Vagina (tissue), 2 donors: ENCODE measurements around the gene PPP1R14B. TPM values are rescaled to one million over a fixed set of nuclear protein-coding genes. Genes with fewer than 3 reads are reported as not detected.

Experiments used
- DNase-seq, 2 donors: peaks; one replicate each; pipeline ENCODE4 v3.0.0-alpha.2; 2017; ENCODE audit errors: extremely low spot score in 2 of 2
- H3K27ac ChIP-seq: fragments of 200-600 bp; sonication (generic); one replicate; pipeline ENCODE4 v1.5.1; 2019
- H3K27me3 ChIP-seq: fragments of 200-600 bp; sonication (generic); one replicate; pipeline ENCODE4 v1.5.1; 2019
- H3K36me3 ChIP-seq, 2 donors: fragments of 200-600 bp; sonication (generic); one replicate each; pipeline ENCODE4 v1.5.1; 2017 to 2019
- H3K4me1 ChIP-seq: fragments of 200-600 bp; sonication (generic); one replicate; pipeline ENCODE4 v1.5.1; 2019
- H3K4me3 ChIP-seq, 2 donors: fragments of 200-600 bp; sonication (generic); 1 replicate in 1 of 2; 2 replicates in 1 of 2; pipeline ENCODE4 v1.5.1; 2016 to 2019
- H3K9me3 ChIP-seq: fragments of 200-600 bp; sonication (generic); one replicate; pipeline ENCODE4 v1.5.1; 2019
- POLR2A ChIP-seq, 2 donors: fragments of 450-650 bp; IDR thresholded peaks; one replicate each; pipeline ENCODE4 v1.6.1; 2017; ENCODE audit warnings: antibody characterized with exemption in 2 of 2, mild to moderate bottlenecking in 2 of 2, moderate library complexity in 2 of 2
- POLR2AphosphoS5 ChIP-seq, 2 donors: sonication (generic); formaldehyde crosslinking; IDR thresholded peaks; one replicate each; pipeline ENCODE4 v1.9.0; 2017; ENCODE audit warnings: antibody characterized with exemption in 2 of 2, mild to moderate bottlenecking in 2 of 2, low read depth in 1 of 2; ENCODE audit not compliant: insufficient read depth in 1 of 2
- intact Hi-C: fragments of 100-400 bp; cut with DNase I; formaldehyde crosslinking; loops from one replicate; pipeline ENCODE4 v1.15.1; 2023
- total RNA-seq: library from RNA; depleted of rRNA; stranded (reverse); fragments of >200 nt; gene quantifications from one replicate; pipeline ENCODE4 v1.2.3, GENCODE V29; 2016
- TF ChIP-seq, protein P1 (sequence below), 3 experiments: fragments of 450-650 bp in 2 of 3; fragments of 200-600 bp in 1 of 3; sonication (generic) in 1 of 3; IDR thresholded peaks; one replicate each; pipeline ENCODE4 v1.5.1; 2017 to 2019; ENCODE audit warnings: antibody characterized with exemption in 3 of 3, mild to moderate bottlenecking in 2 of 3, moderate library complexity in 2 of 3

Gene PPP1R14B
- total RNA-seq, 1 donor from 2014 or later = 85.2 TPM

DNA sequence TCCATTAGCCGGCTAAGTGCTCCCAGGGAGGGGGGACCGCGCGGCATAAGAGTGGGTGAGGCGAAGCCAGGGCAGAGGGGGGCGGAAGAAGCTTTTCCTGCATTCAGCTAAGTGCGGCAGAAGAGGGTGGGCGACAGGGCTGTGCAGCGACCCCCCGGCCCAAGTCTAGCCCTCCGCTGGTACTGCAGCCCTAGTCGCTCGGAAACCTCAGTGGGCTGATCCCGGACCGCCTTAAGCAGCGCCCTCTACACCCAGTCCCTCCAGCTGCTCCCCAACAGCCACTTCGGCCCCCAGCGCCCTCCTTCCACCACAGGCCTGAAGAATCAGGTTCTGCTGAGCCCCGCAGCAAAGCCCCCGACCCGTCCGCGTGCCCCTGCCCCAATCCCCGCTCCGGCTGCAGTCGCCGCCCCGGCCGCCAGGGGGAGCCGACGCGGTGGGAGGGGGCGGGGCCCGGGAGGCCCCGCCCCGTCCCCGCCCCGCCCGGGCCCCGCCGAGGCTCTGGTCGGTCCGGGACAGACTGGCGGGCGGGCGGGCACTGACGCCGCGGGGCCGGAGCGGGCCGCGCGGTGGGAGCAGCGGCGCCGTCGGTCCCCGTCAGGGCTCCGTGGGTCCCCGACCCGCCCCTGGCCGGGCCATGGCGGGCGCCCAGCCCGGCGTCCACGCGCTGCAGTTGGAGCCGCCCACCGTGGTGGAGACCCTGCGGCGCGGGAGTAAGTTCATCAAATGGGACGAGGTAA lies 4.4 kb upstream of the PPP1R14B start, which contains the start of gene PLCB3:
Gene PLCB3, plus strand, starts transcription at position 515 of the 737 bp plus-strand sequence. Its CDS starts 120 bp downstream, at position 635.
- H3K27me3 ChIP-seq = no peaks in the 10 kb centered on the region
- intact Hi-C loops = no loop called here
- TF ChIP-seq, protein P1, sequence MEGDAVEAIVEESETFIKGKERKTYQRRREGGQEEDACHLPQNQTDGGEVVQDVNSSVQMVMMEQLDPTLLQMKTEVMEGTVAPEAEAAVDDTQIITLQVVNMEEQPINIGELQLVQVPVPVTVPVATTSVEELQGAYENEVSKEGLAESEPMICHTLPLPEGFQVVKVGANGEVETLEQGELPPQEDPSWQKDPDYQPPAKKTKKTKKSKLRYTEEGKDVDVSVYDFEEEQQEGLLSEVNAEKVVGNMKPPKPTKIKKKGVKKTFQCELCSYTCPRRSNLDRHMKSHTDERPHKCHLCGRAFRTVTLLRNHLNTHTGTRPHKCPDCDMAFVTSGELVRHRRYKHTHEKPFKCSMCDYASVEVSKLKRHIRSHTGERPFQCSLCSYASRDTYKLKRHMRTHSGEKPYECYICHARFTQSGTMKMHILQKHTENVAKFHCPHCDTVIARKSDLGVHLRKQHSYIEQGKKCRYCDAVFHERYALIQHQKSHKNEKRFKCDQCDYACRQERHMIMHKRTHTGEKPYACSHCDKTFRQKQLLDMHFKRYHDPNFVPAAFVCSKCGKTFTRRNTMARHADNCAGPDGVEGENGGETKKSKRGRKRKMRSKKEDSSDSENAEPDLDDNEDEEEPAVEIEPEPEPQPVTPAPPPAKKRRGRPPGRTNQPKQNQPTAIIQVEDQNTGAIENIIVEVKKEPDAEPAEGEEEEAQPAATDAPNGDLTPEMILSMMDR (IDR thresholded peaks at IDR 0.05) = peak; percentile 30 to 87 (median 77)
- no peak for TF ChIP-seq POLR2AphosphoS5 (IDR thresholded peaks at IDR 0.05; ENCODE audit: insufficient read depth in 1 of 2, low read depth in 1 of 2)
- peak in 1 of 2 donors; percentile 71 for TF ChIP-seq POLR2A (IDR thresholded peaks at IDR 0.05)
- no peaks in the 10 kb centered on the region for H3K9me3 ChIP-seq
- peaks cover 35% of the 10 kb centered on the region for H3K4me1 ChIP-seq
- H3K36me3 ChIP-seq = peaks cover 0 to 17% of the 10 kb centered on the region in 2 donors
- H3K4me3 ChIP-seq = peak within 1 kb of the TSS; percentile 85 to 88
- no peak for DNase-seq
- peak within 1 kb of the TSS; percentile 78 for H3K27ac ChIP-seq

DNA sequence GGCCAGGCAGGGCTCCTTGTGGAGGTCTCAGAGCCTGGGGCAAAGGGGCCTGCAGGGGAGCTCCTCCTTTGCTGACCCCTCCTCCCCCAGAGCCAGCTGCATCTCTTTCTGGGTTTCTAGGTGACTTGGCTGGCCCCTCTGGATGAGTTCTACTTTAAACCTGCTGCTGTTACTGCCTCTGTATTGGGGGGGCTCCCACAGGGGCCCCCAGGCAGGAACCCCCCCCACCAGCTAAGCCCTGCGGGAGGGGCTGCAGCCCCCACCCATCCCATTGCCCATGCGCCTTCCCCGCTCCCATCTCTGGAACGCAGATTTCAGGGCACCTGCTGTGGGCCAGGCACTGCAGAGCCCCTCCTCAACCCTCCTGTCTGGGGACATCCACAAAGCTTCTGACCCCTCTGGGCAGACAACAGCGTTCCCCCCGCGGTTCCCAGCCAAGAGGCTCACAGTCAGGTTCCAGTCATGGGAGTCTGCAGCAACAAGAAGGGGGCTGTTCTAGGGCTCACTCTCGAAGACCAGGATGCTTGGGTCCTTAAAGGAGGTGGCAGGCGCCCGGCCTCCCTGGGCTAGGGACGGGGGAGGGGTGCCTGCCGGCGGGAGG lies 3.8 kb upstream of the PPP1R14B start:
- H3K36me3 ChIP-seq = peaks cover 0 to 13% of the 10 kb centered on the region in 2 donors
- TF ChIP-seq POLR2AphosphoS5 (IDR thresholded peaks at IDR 0.05; ENCODE audit: insufficient read depth in 1 of 2, low read depth in 1 of 2) = no peak
- TF ChIP-seq, protein P1 (IDR thresholded peaks at IDR 0.05) = no peak
- TF ChIP-seq POLR2A (IDR thresholded peaks at IDR 0.05) = no peak
- peak overlapping the region; percentile 73 for H3K27ac ChIP-seq
- H3K4me1 ChIP-seq = peaks cover 40% of the 10 kb centered on the region
- peak overlapping the region; percentile 85 to 88 for H3K4me3 ChIP-seq
- intact Hi-C loops = no loop called here
- no peaks in the 10 kb centered on the region for H3K27me3 ChIP-seq
- no peaks in the 10 kb centered on the region for H3K9me3 ChIP-seq
- DNase-seq = no peak

DNA sequence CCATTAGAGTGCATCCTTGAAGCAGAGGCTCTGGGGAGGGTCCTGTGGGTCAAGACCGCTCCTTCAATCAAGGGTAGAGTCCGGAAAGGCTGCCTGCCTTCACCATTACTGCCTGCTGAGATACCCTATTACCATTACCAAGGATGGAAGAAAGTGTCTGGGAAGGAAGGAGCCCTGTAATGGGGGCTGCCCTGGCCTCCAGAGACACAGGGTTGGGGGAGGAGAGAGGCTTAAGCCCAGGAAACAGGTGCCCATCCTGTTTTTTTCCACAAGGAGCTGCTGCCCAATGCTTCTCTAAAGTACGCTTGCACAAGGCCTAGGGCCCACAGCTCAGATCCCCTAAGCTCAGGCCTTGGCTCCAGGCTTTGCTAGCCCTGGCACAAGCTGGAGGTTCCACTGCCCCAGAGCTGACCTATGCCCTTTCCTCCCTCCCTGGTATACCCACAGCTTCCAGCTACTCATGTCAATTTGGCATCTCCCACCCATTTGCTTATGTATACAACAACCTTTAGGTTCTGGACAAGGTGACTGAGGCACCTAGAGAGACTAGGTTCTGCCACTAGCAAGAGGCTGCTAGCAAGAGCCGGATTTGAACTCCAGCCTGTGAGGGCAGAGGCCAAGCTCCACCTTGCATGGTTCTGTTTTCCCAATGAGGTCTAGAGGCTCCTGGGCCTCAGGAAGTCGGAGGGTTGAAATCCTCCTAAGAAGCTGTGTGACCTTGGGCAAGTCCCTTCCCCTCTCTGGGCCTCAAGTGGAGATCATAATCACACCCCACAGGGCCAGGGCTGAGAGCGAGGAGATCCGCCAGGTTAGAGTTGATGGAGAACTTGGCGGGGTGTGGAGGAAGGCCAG lies 3.0 kb upstream of the PPP1R14B start:
- H3K9me3 ChIP-seq = no peaks in the 10 kb centered on the region
- no peak for TF ChIP-seq POLR2AphosphoS5 (IDR thresholded peaks at IDR 0.05; ENCODE audit: insufficient read depth in 1 of 2, low read depth in 1 of 2)
- no peak for TF ChIP-seq POLR2A (IDR thresholded peaks at IDR 0.05)
- TF ChIP-seq, protein P1 (IDR thresholded peaks at IDR 0.05) = no peak
- H3K36me3 ChIP-seq = peaks cover 0 to 5% of the 10 kb centered on the region in 2 donors
- no peak overlapping the region for H3K4me3 ChIP-seq
- no peak overlapping the region for H3K27ac ChIP-seq
- H3K27me3 ChIP-seq = no peaks in the 10 kb centered on the region
- H3K4me1 ChIP-seq = peaks cover 47% of the 10 kb centered on the region
- intact Hi-C loops = no loop called here
- DNase-seq = no peak

DNA sequence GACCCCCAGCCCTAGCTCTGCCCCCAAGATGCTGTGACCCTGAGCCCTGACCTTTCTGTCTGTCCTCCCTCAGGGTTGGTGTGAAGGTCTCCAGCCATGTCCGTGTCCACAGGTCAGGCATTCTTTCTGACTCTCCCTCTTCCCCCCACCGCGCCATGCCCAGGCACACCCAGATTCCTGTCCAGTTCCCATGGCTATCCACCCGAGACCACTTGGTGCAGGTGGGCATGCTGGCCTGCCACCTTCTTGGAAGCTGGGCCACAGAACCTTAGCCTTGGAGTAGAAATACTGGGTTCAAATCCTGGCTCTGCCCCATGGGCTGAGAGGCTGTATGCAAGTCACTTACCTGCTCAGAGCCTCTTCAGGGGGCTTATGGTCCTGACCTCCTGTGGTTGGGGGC lies 2.3 kb upstream of the PPP1R14B start:
- TF ChIP-seq, protein P1 (IDR thresholded peaks at IDR 0.05) = no peak
- TF ChIP-seq POLR2AphosphoS5 (IDR thresholded peaks at IDR 0.05; ENCODE audit: insufficient read depth in 1 of 2, low read depth in 1 of 2) = no peak
- no peak for TF ChIP-seq POLR2A (IDR thresholded peaks at IDR 0.05)
- no peak for DNase-seq
- no peaks in the 10 kb centered on the region for H3K27me3 ChIP-seq
- no peak overlapping the region for H3K4me3 ChIP-seq
- H3K27ac ChIP-seq = no peak overlapping the region
- H3K36me3 ChIP-seq = peaks cover 0 to 3% of the 10 kb centered on the region in 2 donors
- H3K4me1 ChIP-seq = peaks cover 51% of the 10 kb centered on the region
- intact Hi-C loops = no loop called here
- no peaks in the 10 kb centered on the region for H3K9me3 ChIP-seq
